Hepatocyte (in vitro differentiated cells): ENCODE data around the gene POU3F1.

Experiments used
- EZH2 ChIP-seq: fragments of 200-600 bp; sonication (generic); IDR thresholded peaks from 2 replicates; pipeline ENCODE4 v1.6.1; 2016; ENCODE audit warnings: antibody characterized with exemption, mild to moderate bottlenecking, borderline replicate concordance
- TF ChIP-seq, protein P1 (sequence below): fragments of 200-600 bp; sonication (generic); IDR thresholded peaks from 2 replicates; pipeline ENCODE4 v1.5.1; 2016; ENCODE audit warnings: antibody characterized with exemption, mild to moderate bottlenecking; ENCODE audit not compliant: poor library complexity

DNA sequence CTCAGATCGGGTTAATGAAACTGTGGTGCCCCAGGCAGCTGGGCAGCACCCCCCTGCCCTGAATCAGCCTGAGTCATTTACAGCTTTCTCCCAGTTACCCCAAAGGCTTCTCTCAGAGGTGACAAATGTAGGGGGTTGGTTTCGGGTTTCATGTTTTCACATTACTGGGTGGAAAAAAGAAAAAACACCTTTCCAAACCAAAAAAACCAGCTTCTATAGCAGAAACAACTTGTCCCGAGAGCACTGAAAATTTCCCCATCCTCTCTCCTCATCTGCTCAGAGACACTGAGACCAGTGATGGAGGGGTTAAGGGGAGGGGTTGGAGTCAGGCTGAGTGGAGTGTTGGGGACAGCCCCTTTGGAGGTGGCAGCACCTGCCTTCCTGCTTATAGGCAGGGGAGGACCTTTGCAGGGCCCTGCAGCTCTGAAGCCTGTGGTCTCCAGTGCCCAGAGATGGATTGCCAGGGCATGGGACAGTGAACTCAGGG lies 18.4 kb downstream of the POU3F1 start:
- TF ChIP-seq EZH2, result no peak
- TF ChIP-seq, protein P1, sequence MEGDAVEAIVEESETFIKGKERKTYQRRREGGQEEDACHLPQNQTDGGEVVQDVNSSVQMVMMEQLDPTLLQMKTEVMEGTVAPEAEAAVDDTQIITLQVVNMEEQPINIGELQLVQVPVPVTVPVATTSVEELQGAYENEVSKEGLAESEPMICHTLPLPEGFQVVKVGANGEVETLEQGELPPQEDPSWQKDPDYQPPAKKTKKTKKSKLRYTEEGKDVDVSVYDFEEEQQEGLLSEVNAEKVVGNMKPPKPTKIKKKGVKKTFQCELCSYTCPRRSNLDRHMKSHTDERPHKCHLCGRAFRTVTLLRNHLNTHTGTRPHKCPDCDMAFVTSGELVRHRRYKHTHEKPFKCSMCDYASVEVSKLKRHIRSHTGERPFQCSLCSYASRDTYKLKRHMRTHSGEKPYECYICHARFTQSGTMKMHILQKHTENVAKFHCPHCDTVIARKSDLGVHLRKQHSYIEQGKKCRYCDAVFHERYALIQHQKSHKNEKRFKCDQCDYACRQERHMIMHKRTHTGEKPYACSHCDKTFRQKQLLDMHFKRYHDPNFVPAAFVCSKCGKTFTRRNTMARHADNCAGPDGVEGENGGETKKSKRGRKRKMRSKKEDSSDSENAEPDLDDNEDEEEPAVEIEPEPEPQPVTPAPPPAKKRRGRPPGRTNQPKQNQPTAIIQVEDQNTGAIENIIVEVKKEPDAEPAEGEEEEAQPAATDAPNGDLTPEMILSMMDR, result no peak
